Mesendoderm (in vitro differentiated cells): Measurements from ENCODE around the gene TMED6.

Experiments used
- DNase-seq: peaks from one replicate; pipeline ENCODE4 v3.0.0; 2013
- H2AK5ac ChIP-seq: 2 replicates; pipeline ENCODE4 v1.6.1; 2013; ENCODE audit warnings: low read length, inconsistent platforms
- H2BK120ac ChIP-seq: 2 replicates; pipeline ENCODE4 v1.6.1; 2013; ENCODE audit warnings: low read depth, mild to moderate bottlenecking, low read length, moderate library complexity, mixed read lengths
- H2BK15ac ChIP-seq: replicated peaks from 2 replicates; pipeline ENCODE4 v1.6.1; 2013; ENCODE audit warnings: low read depth, mild to moderate bottlenecking, moderate library complexity
- H2BK5ac ChIP-seq: 2 replicates; pipeline ENCODE4 v1.6.1; 2013; ENCODE audit warnings: low read length, inconsistent platforms
- H3K18ac ChIP-seq: 2 replicates; pipeline ENCODE4 v1.6.1; 2013; ENCODE audit warnings: mild to moderate bottlenecking, low read length, mixed read lengths
- H3K23ac ChIP-seq: one replicate; pipeline ENCODE4 v1.6.1; 2013; ENCODE audit warnings: low read length
- H3K27ac ChIP-seq: 2 replicates; pipeline ENCODE4 v1.5.1; 2013; ENCODE audit warnings: low read depth, mild to moderate bottlenecking, inconsistent platforms, low read length, moderate library complexity
- H3K27me3 ChIP-seq: 2 replicates; pipeline ENCODE4 v1.6.1; 2013; ENCODE audit warnings: low read length, control low read depth, mild to moderate bottlenecking, inconsistent platforms; ENCODE audit not compliant: insufficient read depth, poor library complexity
- H3K36me3 ChIP-seq: 2 replicates; pipeline ENCODE4 v1.6.1; 2013; ENCODE audit warnings: low read length, inconsistent platforms; ENCODE audit not compliant: control insufficient read depth, insufficient read depth
- H3K4ac ChIP-seq: one replicate; pipeline ENCODE4 v1.6.1; 2013; ENCODE audit warnings: low read depth, mild to moderate bottlenecking, low read length, moderate library complexity
- H3K4me1 ChIP-seq: 2 replicates; pipeline ENCODE4 v1.6.1; 2013; ENCODE audit warnings: low read depth, low read length, inconsistent platforms; ENCODE audit not compliant: control insufficient read depth
- H3K4me2 ChIP-seq: 2 replicates; pipeline ENCODE4 v1.6.1; 2013; ENCODE audit warnings: low read length
- H3K4me3 ChIP-seq: 2 replicates; pipeline ENCODE4 v1.5.1; 2013; ENCODE audit warnings: mild to moderate bottlenecking, low read length
- H3K56ac ChIP-seq: one replicate; pipeline ENCODE4 v1.6.1; 2013; ENCODE audit warnings: low read length
- H3K79me1 ChIP-seq: 2 replicates; pipeline ENCODE4 v1.6.1; 2013; ENCODE audit warnings: low read length, inconsistent platforms
- H3K79me2 ChIP-seq: 2 replicates; pipeline ENCODE4 v1.6.1; 2013; ENCODE audit warnings: mild to moderate bottlenecking, low read length; ENCODE audit not compliant: control insufficient read depth, insufficient read depth
- H3K9ac ChIP-seq: 2 replicates; pipeline ENCODE4 v1.6.1; 2013; ENCODE audit warnings: low read length, inconsistent platforms
- H4K5ac ChIP-seq: one replicate; pipeline ENCODE4 v1.6.1; 2013; ENCODE audit warnings: low read length
- H4K8ac ChIP-seq: one replicate; pipeline ENCODE4 v1.6.1; 2013; ENCODE audit warnings: low read depth, mild to moderate bottlenecking, control low read depth, low read length, moderate library complexity
- WGBS: extraction: QIAGEN DNeasy Blood & Tissue Kit; methylation state at CpG from one replicate; pipeline ENCODE4 v1.1.7; 2013; ENCODE audit warnings: low lambda C conversion rate, missing lambda C conversion rate; ENCODE audit not compliant: insufficient coverage; ENCODE audit errors: extremely low coverage; 5-methylcytosine and 5-hydroxymethylcytosine counted together

Gene TMED6

GRCh38 chr16:69315486-69316311, 35.9 kb downstream of the TMED6 start:
- H3K18ac ChIP-seq: no peak overlapping the region
- H3K79me1 ChIP-seq: peaks cover 12% of the 10 kb centered on the region
- no peak overlapping the region for H3K4ac ChIP-seq
- no peaks in the 10 kb centered on the region for H3K4me1 ChIP-seq
- no peak overlapping the region for H4K8ac ChIP-seq
- H3K27ac ChIP-seq: no peak overlapping the region
- WGBS: no CpG with 5 or more reads among the region's 30 CpGs
- no peak overlapping the region for H3K4me3 ChIP-seq
- no peak overlapping the region for H2BK15ac ChIP-seq
- H3K36me3 ChIP-seq: peaks cover 22% of the 10 kb centered on the region
- DNase-seq: no peak
- H3K27me3 ChIP-seq: no peaks in the 10 kb centered on the region
- no peak overlapping the region for H2BK5ac ChIP-seq
- H2BK120ac ChIP-seq: no peak overlapping the region
- H2AK5ac ChIP-seq: no peak overlapping the region
- H4K5ac ChIP-seq: no peak overlapping the region
- H3K4me2 ChIP-seq: no peak overlapping the region
- no peak overlapping the region for H3K23ac ChIP-seq
- H3K79me2 ChIP-seq: peaks cover 7% of the 10 kb centered on the region
- no peak overlapping the region for H3K56ac ChIP-seq
- no peak overlapping the region for H3K9ac ChIP-seq

- peaks cover 16% of the 10 kb centered on the region for H3K36me3 ChIP-seq
- DNase-seq: no peak
- WGBS: no CpG with 5 or more reads among the region's 11 CpGs
Measured at GRCh38 chr16:69314534-69314933, 37.1 kb downstream of the TMED6 start.

GRCh38 chr16:69313469-69313868, 38.1 kb downstream of the TMED6 start:
- Histone ChIP-seq H3K4me2 (no peak overlapping the region), H4K5ac (no peak overlapping the region), H3K56ac (no peak overlapping the region), H3K79me1 (peaks cover 10% of the 10 kb centered on the region), H3K27me3 (no peaks in the 10 kb centered on the region), H2AK5ac (no peak overlapping the region), H3K79me2 (peaks cover 7% of the 10 kb centered on the region), H3K4ac (no peak overlapping the region), H4K8ac (no peak overlapping the region), H3K36me3 (peaks cover 13% of the 10 kb centered on the region), H2BK5ac (no peak overlapping the region), H2BK15ac (no peak overlapping the region), H3K27ac (no peak overlapping the region), H3K9ac (no peak overlapping the region), H3K4me3 (no peak overlapping the region), H3K23ac (no peak overlapping the region), H3K18ac (no peak overlapping the region), H2BK120ac (no peak overlapping the region), H3K4me1 (no peaks in the 10 kb centered on the region)
- WGBS: no CpG with 5 or more reads among the region's 5 CpGs
- DNase-seq: no peak

More at GRCh38 chr16:69314534-69314933, 37.1 kb downstream of the TMED6 start:
- Histone ChIP-seq H4K5ac (no peak overlapping the region), H3K4me1 (no peaks in the 10 kb centered on the region), H3K27ac (no peak overlapping the region), H2BK120ac (no peak overlapping the region), H3K79me2 (peaks cover 7% of the 10 kb centered on the region), H3K56ac (no peak overlapping the region), H3K27me3 (no peaks in the 10 kb centered on the region), H3K9ac (no peak overlapping the region), H3K79me1 (peaks cover 10% of the 10 kb centered on the region), H3K4me3 (no peak overlapping the region), H2BK5ac (no peak overlapping the region), H3K4me2 (no peak overlapping the region), H3K23ac (no peak overlapping the region), H2BK15ac (no peak overlapping the region), H2AK5ac (no peak overlapping the region), H3K4ac (no peak overlapping the region), H4K8ac (no peak overlapping the region), H3K18ac (no peak overlapping the region)

GRCh38 chr16:69311533-69312387, 39.8 kb downstream of the TMED6 start:
- no peaks in the 10 kb centered on the region for H3K27me3 ChIP-seq
- H3K18ac ChIP-seq: peak overlapping the region; percentile 86
- H3K79me2 ChIP-seq: peaks cover 7% of the 10 kb centered on the region
- peak overlapping the region; percentile 48 for H3K23ac ChIP-seq
- peak overlapping the region; percentile 93 for H3K9ac ChIP-seq
- H3K4me2 ChIP-seq: peak overlapping the region; percentile 27
- H3K36me3 ChIP-seq: peaks cover 9% of the 10 kb centered on the region
- no peak overlapping the region for H2BK15ac ChIP-seq
- peak overlapping the region; percentile 92 for H3K56ac ChIP-seq
- H4K8ac ChIP-seq: no peak overlapping the region
- peak overlapping the region; percentile 42 for H3K4ac ChIP-seq
- H4K5ac ChIP-seq: no peak overlapping the region
- WGBS: no CpG with 5 or more reads among the region's 59 CpGs
- H3K4me3 ChIP-seq: peak overlapping the region; percentile 77
- H3K79me1 ChIP-seq: peaks cover 10% of the 10 kb centered on the region
- no peak overlapping the region for H2BK5ac ChIP-seq
- peak; percentile 74 for DNase-seq
- no peak overlapping the region for H2BK120ac ChIP-seq
- peak overlapping the region; percentile 76 for H3K27ac ChIP-seq
- H2AK5ac ChIP-seq: no peak overlapping the region
- no peaks in the 10 kb centered on the region for H3K4me1 ChIP-seq

GRCh38 chr16:69310653-69311532, 40.7 kb downstream of the TMED6 start, which contains the start of gene VPS4A:
Gene VPS4A, plus strand, starts transcription at chr16:69311350. Its CDS starts 162 bp downstream, at chr16:69311512.
- Histone ChIP-seq H3K4ac (peak within 1 kb of the TSS; percentile 42), H3K27me3 (no peaks in the 10 kb centered on the region), H3K4me3 (peak within 1 kb of the TSS; percentile 77), H3K36me3 (peaks cover 1% of the 10 kb centered on the region), H2BK5ac (no peak within 1 kb of the TSS), H3K56ac (peak within 1 kb of the TSS; percentile 92), H3K4me2 (peak within 1 kb of the TSS; percentile 90), H3K79me2 (peaks cover 7% of the 10 kb centered on the region), H2BK15ac (no peak within 1 kb of the TSS), H3K23ac (peak within 1 kb of the TSS; percentile 48), H3K27ac (peak within 1 kb of the TSS; percentile 76), H4K5ac (no peak within 1 kb of the TSS), H4K8ac (no peak within 1 kb of the TSS), H2BK120ac (no peak within 1 kb of the TSS), H3K79me1 (peaks cover 7% of the 10 kb centered on the region), H3K18ac (peak within 1 kb of the TSS; percentile 86), H3K9ac (peak within 1 kb of the TSS; percentile 93), H3K4me1 (no peaks in the 10 kb centered on the region), H2AK5ac (no peak within 1 kb of the TSS)
- peak; percentile 97 for DNase-seq
- no CpG with 5 or more reads among the region's 70 CpGs for WGBS
